ENCODE measurements around the gene SEC11C. TPM values are rescaled to one million over a fixed set of nuclear protein-coding genes. Genes with fewer than 3 reads are reported as not detected.

Gene SEC11C
- total and polyA plus RNA-seq, 4 donors, result 31.8 to 65.7 (median 40.6) TPM

DNA sequence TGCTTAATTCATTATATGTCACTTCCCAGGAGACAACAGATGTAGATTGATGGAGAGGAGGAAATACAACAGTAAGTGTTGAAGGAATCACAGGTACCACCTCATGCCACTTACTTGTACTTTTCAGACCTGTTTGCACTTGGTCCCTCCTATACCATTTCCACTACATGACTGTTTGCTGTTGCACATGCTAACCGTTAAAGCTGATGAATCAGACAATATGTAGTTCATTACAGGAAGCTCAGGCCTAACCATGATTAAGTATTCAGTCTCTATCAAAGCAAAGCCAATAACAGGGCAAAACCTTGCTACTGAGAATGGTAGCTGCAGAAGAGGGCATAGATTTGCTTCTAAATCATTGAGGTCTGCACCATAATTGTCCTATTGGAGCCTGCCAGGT, 50.1 kb downstream of the SEC11C start:
- intact Hi-C loops (cut with DNase I), result no loop called here
- Histone ChIP-seq H3K27me3 (ENCODE audit: control insufficient read depth in 1 of 2, insufficient read depth in 2 of 2, low read length in 1 of 2) (no peaks in the 10 kb centered on the region), H3K4me3 (ENCODE audit: low read length in 2 of 2) (no peak overlapping the region), H3K9me3 (ENCODE audit: control insufficient read depth, low read length) (peaks cover 2% of the 10 kb centered on the region), H3K27ac (ENCODE audit: low read depth in 1 of 2, low read length in 2 of 2) (no peak overlapping the region), H3K36me3 (ENCODE audit: control insufficient read depth in 1 of 2, insufficient read depth in 2 of 2, low read length in 1 of 2) (no peaks in the 10 kb centered on the region), H3K4me1 (ENCODE audit: control insufficient read depth in 1 of 2, insufficient read depth in 2 of 2, low read length in 2 of 2) (no peaks in the 10 kb centered on the region)
- WGBS, 2 donors, result 80 to 88% methylated on average over 1 of the region's 1 CpG
- ATAC-seq (ENCODE audit: low FRiP score) (no peak), DNase-seq (no peak)

DNA sequence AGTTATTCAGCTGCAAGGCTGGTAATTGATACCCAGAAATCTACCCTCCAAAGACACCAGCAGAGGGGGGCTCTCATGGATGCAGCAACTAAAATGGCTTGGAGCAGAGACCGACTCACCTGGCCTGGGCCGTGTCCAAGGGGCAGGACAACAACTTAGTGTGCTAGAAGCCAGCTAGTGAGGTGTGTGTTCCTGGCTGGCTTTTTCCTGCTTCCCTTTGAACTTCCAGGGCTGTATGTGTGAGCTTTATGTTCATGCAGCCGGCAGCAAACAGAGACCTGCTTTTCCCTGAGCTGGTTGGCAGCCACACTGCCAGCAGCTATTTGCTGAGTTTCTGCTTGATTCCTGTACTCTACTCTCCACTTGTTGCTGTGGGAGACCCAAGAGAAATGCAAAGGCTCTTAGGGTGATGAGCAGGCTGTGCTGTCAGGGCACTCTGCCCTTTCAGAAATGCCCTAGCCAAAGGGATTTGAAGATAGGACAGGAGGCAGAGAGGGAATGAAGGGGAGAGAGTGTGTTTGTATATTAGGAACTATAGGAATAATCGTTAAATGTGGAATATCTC, 56.6 kb downstream of the SEC11C start:
- 59 to 70% methylated on average over 4 of the region's 4 CpGs for WGBS, 2 donors

DNA sequence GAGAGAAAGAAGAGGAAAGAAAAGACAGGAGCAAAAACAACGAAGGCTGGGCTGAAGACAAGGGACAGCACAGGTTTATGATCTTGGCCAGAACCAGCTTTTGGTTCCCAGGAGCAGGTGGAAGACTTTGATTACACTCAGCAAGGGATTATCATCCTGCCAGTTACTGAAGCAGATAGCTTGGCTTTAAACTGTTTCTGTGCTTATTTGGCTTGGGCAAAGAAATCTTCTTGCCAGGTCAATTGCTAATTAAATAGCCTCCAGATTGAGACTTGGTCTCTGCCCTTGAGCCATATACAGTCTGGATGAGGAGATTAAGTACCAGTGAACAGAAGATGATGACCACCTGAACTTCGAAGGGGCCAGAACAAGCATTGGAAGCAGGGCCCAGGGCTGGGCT, 58.0 kb downstream of the SEC11C start:
- Histone ChIP-seq H3K27ac (ENCODE audit: low read depth in 1 of 2, low read length in 2 of 2) (no peak overlapping the region), H3K27me3 (ENCODE audit: control insufficient read depth in 1 of 2, insufficient read depth in 2 of 2, low read length in 1 of 2) (no peaks in the 10 kb centered on the region), H3K4me1 (ENCODE audit: control insufficient read depth in 1 of 2, insufficient read depth in 2 of 2, low read length in 2 of 2) (no peaks in the 10 kb centered on the region), H3K36me3 (ENCODE audit: control insufficient read depth in 1 of 2, insufficient read depth in 2 of 2, low read length in 1 of 2) (no peaks in the 10 kb centered on the region), H3K9me3 (ENCODE audit: control insufficient read depth, low read length) (no peaks in the 10 kb centered on the region), H3K4me3 (ENCODE audit: low read length in 2 of 2) (no peak overlapping the region)
- no peak for ATAC-seq (ENCODE audit: low FRiP score)
- intact Hi-C loops (cut with DNase I), result no loop called here
- DNase-seq, result no peak
- 68 to 83% methylated on average over 2 of the region's 2 CpGs for WGBS, 2 donors

More for the DNA sequence above, 56.6 kb downstream of the SEC11C start:
- H3K36me3 ChIP-seq (ENCODE audit: control insufficient read depth in 1 of 2, insufficient read depth in 2 of 2, low read length in 1 of 2), result no peaks in the 10 kb centered on the region
- no peak for DNase-seq
- H3K4me3 ChIP-seq (ENCODE audit: low read length in 2 of 2), result no peak overlapping the region
- no peaks in the 10 kb centered on the region for H3K4me1 ChIP-seq (ENCODE audit: control insufficient read depth in 1 of 2, insufficient read depth in 2 of 2, low read length in 2 of 2)
- no peak overlapping the region for H3K27ac ChIP-seq (ENCODE audit: low read depth in 1 of 2, low read length in 2 of 2)
- H3K27me3 ChIP-seq (ENCODE audit: control insufficient read depth in 1 of 2, insufficient read depth in 2 of 2, low read length in 1 of 2), result no peaks in the 10 kb centered on the region
- H3K9me3 ChIP-seq (ENCODE audit: control insufficient read depth, low read length), result no peaks in the 10 kb centered on the region
- intact Hi-C loops (cut with DNase I), result no loop called here
- ATAC-seq (ENCODE audit: low FRiP score), result no peak

DNA sequence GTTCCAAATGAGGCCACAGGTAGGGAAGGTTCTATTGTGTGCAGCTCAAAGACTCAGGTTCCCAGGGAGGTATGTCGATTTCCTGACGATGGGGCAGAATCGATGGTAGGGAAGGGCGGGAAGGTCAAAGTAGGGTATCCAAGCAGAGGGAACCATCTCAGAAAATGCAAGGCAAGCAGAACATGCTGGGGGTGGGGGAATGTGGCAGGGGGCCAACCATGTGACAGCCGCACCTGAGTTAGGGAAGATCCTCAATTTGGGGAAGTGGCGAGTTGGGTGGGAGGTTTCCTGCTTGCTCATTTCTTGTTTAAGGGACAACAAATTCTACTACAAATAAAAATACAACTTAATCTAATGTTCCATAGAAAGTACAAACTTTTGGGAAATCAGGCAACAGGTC, 58.5 kb downstream of the SEC11C start:
- 91 to 92% methylated on average over 6 of the region's 6 CpGs for WGBS, 2 donors
- Histone ChIP-seq H3K27ac (ENCODE audit: low read depth in 1 of 2, low read length in 2 of 2) (no peak overlapping the region), H3K36me3 (ENCODE audit: control insufficient read depth in 1 of 2, insufficient read depth in 2 of 2, low read length in 1 of 2) (no peaks in the 10 kb centered on the region), H3K4me3 (ENCODE audit: low read length in 2 of 2) (no peak overlapping the region), H3K27me3 (ENCODE audit: control insufficient read depth in 1 of 2, insufficient read depth in 2 of 2, low read length in 1 of 2) (peaks cover 0 to 2% of the 10 kb centered on the region in 2 donors), H3K4me1 (ENCODE audit: control insufficient read depth in 1 of 2, insufficient read depth in 2 of 2, low read length in 2 of 2) (no peaks in the 10 kb centered on the region), H3K9me3 (ENCODE audit: control insufficient read depth, low read length) (no peaks in the 10 kb centered on the region)
- no peak for ATAC-seq (ENCODE audit: low FRiP score)
- DNase-seq, result no peak
- intact Hi-C loops (cut with DNase I), result no loop called here

DNA sequence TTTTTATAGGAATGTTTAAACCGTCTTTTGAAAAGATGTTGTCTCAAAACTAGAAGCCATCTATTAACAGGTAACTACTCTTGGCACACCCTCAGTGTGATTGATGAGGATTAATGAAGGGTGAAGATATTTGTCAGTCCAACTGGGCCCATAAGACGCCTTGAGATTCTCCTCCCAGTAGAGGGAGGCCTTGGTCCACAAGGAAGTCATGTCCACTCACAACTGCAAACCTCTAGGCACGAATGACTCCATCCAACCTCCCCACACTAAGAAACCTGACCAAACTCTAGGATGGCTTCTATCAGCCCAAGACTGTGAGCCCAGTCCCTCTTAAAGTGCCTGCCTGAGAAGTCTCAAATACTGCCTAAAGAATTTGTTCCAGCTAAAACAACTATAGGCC, 61.1 kb downstream of the SEC11C start:
- DNase-seq, result no peak
- 71 to 77% methylated on average over 3 of the region's 3 CpGs for WGBS, 2 donors
- intact Hi-C loops (cut with DNase I), result no loop called here
- Histone ChIP-seq H3K27me3 (ENCODE audit: control insufficient read depth in 1 of 2, insufficient read depth in 2 of 2, low read length in 1 of 2) (peaks cover 0 to 2% of the 10 kb centered on the region in 2 donors), H3K27ac (ENCODE audit: low read depth in 1 of 2, low read length in 2 of 2) (no peak overlapping the region), H3K4me3 (ENCODE audit: low read length in 2 of 2) (no peak overlapping the region), H3K4me1 (ENCODE audit: control insufficient read depth in 1 of 2, insufficient read depth in 2 of 2, low read length in 2 of 2) (no peaks in the 10 kb centered on the region), H3K9me3 (ENCODE audit: control insufficient read depth, low read length) (no peaks in the 10 kb centered on the region), H3K36me3 (ENCODE audit: control insufficient read depth in 1 of 2, insufficient read depth in 2 of 2, low read length in 1 of 2) (no peaks in the 10 kb centered on the region)
- no peak for ATAC-seq (ENCODE audit: low FRiP score)

DNA sequence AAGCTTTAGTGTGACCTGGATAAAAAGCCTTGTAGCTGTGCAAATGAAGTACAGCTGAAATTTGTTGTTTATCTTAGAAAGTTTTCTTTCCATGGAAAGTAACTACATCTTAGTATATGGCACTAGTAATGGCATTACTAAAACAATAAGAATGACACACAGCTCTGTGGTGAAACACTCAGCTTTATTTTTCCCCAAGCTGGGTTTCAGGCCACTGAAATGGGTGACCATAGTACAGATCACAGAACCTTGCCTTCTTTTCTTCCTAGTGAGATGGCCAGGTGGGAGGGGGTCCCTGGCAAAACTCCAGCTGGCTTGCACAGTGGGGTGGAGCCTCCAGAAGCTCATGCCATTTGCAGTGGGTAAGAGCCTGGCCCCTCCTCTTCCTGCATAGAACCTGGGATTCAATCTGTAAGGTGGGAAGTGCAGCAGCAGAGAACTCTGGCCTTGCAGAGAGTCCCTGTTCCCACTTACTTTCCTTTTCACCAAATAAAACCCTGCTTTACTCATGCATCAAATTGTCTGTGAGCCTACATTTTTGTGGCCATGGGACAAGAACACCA, 62.7 kb downstream of the SEC11C start:
- Histone ChIP-seq H3K9me3 (ENCODE audit: control insufficient read depth, low read length) (no peaks in the 10 kb centered on the region), H3K27me3 (ENCODE audit: control insufficient read depth in 1 of 2, insufficient read depth in 2 of 2, low read length in 1 of 2) (peaks cover 0 to 2% of the 10 kb centered on the region in 2 donors), H3K4me3 (ENCODE audit: low read length in 2 of 2) (no peak overlapping the region), H3K36me3 (ENCODE audit: control insufficient read depth in 1 of 2, insufficient read depth in 2 of 2, low read length in 1 of 2) (no peaks in the 10 kb centered on the region), H3K4me1 (ENCODE audit: control insufficient read depth in 1 of 2, insufficient read depth in 2 of 2, low read length in 2 of 2) (no peaks in the 10 kb centered on the region), H3K27ac (ENCODE audit: low read depth in 1 of 2, low read length in 2 of 2) (no peak overlapping the region)
- DNase-seq (no peak), ATAC-seq (ENCODE audit: low FRiP score) (no peak)
- intact Hi-C loops (cut with DNase I), result no loop called here

DNA sequence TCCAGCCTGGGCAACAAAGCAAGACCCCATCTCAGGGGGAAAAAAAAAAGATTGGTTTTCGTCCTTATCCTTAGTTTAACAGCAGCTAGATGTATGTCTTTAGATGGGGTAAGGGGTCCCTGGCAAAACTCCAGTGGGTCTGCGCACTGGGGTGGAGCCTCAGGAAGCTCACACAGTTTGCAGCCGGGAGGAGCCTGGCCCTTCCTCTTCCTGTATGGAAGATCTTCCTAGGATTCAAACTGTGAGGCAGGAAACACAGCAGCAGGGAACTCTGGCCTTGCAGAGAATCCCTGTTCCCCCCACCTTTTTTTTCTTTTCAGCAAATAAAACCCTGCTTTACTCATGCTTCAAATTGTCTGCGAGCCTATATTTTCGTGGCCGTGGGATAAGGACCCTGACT, 67.8 kb downstream of the SEC11C start:
- 72 to 77% methylated on average over 6 of the region's 6 CpGs for WGBS, 2 donors
- DNase-seq (no peak), ATAC-seq (ENCODE audit: low FRiP score) (no peak)
- H3K4me1 ChIP-seq (ENCODE audit: control insufficient read depth in 1 of 2, insufficient read depth in 2 of 2, low read length in 2 of 2), result no peaks in the 10 kb centered on the region
- no peak overlapping the region for H3K27ac ChIP-seq (ENCODE audit: low read depth in 1 of 2, low read length in 2 of 2)
- no peak overlapping the region for H3K4me3 ChIP-seq (ENCODE audit: low read length in 2 of 2)
- peaks cover 2% of the 10 kb centered on the region for H3K9me3 ChIP-seq (ENCODE audit: control insufficient read depth, low read length)
- peaks cover 0 to 2% of the 10 kb centered on the region in 2 donors for H3K27me3 ChIP-seq (ENCODE audit: control insufficient read depth in 1 of 2, insufficient read depth in 2 of 2, low read length in 1 of 2)
- H3K36me3 ChIP-seq (ENCODE audit: control insufficient read depth in 1 of 2, insufficient read depth in 2 of 2, low read length in 1 of 2), result no peaks in the 10 kb centered on the region
- intact Hi-C loops (cut with DNase I), result no loop called here

Other genes with a start within 250 kb of the SEC11C start
- gene GRP, start 80.3 kb downstream of the SEC11C start, total RNA-seq, result not detected
- gene GRP, start 80.3 kb downstream of the SEC11C start, polyA plus RNA-seq, result 10 to 100 TPM in 1 of 2 donors, not detected in 1; 18.3 TPM
- not detected for gene RAX, start 133.6 kb downstream of the SEC11C start, total RNA-seq
- not detected for gene RAX, start 133.6 kb downstream of the SEC11C start, polyA plus RNA-seq
- gene CPLX4, start 178.8 kb downstream of the SEC11C start, total RNA-seq, result not detected
- under 1 TPM in 1 of 2 donors, not detected in 1; 0.38 TPM for gene CPLX4, start 178.8 kb downstream of the SEC11C start, polyA plus RNA-seq
- gene LMAN1, start 219.4 kb downstream of the SEC11C start, total RNA-seq, result 10 to 100 TPM; 70.1 to 71.8 TPM
- gene LMAN1, start 219.4 kb downstream of the SEC11C start, polyA plus RNA-seq, result 10 to 100 TPM; 13.8 to 24.5 TPM

Measured in aorta (tissue), 5 donors.